Caco-2 (cell line): ENCODE results near the gene PAM. TPM values are rescaled to one million over a fixed set of nuclear protein-coding genes. Genes with fewer than 3 reads are reported as not detected.

ENCODE experiments used
- BruUV-seq: library from RNA; stranded (reverse); fragments of 400-500 nt; replicated peaks from 2 replicates; lab custom pipeline; 2021; lab: Mats Ljungman, UMichigan
- CTCF ChIA-PET: fragments of 300-600 bp; sonication (Branson Sonifier 250); formaldehyde crosslinking; loops from one replicate; lab custom pipeline; 2022; ENCODE audit warnings: antibody characterized with exemption; lab: Charles Lee
- POLR2A ChIA-PET: fragments of 300-600 bp; sonication (Branson Sonifier 250); formaldehyde crosslinking; loops from one replicate; lab custom pipeline; 2022; ENCODE audit warnings: antibody characterized with exemption; lab: Charles Lee
- DNase-seq, 2 experiments: peaks; one replicate each; pipeline versions ENCODE4 v3.0.0 to v3.0.0-alpha.2; 2020 to 2022
- H3K27me3 ChIP-seq: replicated peaks from 2 replicates; pipeline ENCODE4 v1.6.0; 2011; ENCODE audit warnings: low read length; ENCODE audit not compliant: control insufficient read depth, insufficient read depth
- H3K36me3 ChIP-seq: 2 replicates; pipeline ENCODE4 v1.5.1; 2011; ENCODE audit warnings: low read length; ENCODE audit not compliant: control insufficient read depth, insufficient read depth
- H3K4me1 ChIP-seq: fragments of 250-450 bp; sonication (Bioruptor Pico); 2 replicates; pipeline ENCODE4 v1.5.1; 2020; ENCODE audit warnings: mild to moderate bottlenecking
- H3K4me3 ChIP-seq: 2 replicates; pipeline ENCODE4 v1.5.1; 2011; ENCODE audit warnings: low read depth, mild to moderate bottlenecking, control low read depth, low read length
- H3K9me3 ChIP-seq: fragments of 250-450 bp; sonication (Bioruptor Pico); 2 replicates; pipeline ENCODE4 v1.5.1; 2020; ENCODE audit warnings: mild to moderate bottlenecking, moderate library complexity
- H3K27ac Mint-ChIP-seq: one replicate; pipeline ENCODE4 v1.8.0; 2022; ENCODE audit warnings: mixed read lengths; ENCODE audit not compliant: unreplicated experiment
- H3K27me3 Mint-ChIP-seq: one replicate; pipeline ENCODE4 v1.8.0; 2022; ENCODE audit warnings: mixed read lengths; ENCODE audit not compliant: insufficient read depth, unreplicated experiment
- H3K36me3 Mint-ChIP-seq: one replicate; pipeline ENCODE4 v1.8.0; 2022; ENCODE audit warnings: mild to moderate bottlenecking, mixed read lengths; ENCODE audit not compliant: insufficient read depth, unreplicated experiment
- H3K4me1 Mint-ChIP-seq: one replicate; pipeline ENCODE4 v1.8.0; 2022; ENCODE audit warnings: low read depth, mixed read lengths; ENCODE audit not compliant: unreplicated experiment
- H3K4me3 Mint-ChIP-seq: one replicate; pipeline ENCODE4 v1.8.0; 2022; ENCODE audit warnings: mild to moderate bottlenecking, moderate library complexity, mixed read lengths; ENCODE audit not compliant: unreplicated experiment
- H3K9me3 Mint-ChIP-seq: one replicate; pipeline ENCODE4 v1.8.0; 2022; ENCODE audit warnings: mixed read lengths; ENCODE audit not compliant: unreplicated experiment
- CTCF ChIP-seq, 2 experiments: fragments of 200-600 bp in 1 of 2; IDR thresholded peaks; 1 replicate in 1 of 2; 2 replicates in 1 of 2; pipeline versions ENCODE4 v1.5.1 to v1.8.0; 2011 to 2022; ENCODE audit warnings: antibody characterized with exemption in 1 of 2, control low read depth in 1 of 2, inconsistent platforms in 1 of 2, low read depth in 1 of 2, low read length in 1 of 2, mild to moderate bottlenecking in 1 of 2, moderate library complexity in 1 of 2; ENCODE audit not compliant: insufficient read depth in 1 of 2, severe bottlenecking in 1 of 2, unreplicated experiment in 1 of 2
- intact Hi-C: fragments of 100-400 bp; cut with micrococcal nuclease; formaldehyde crosslinking; loops from one replicate; pipeline ENCODE4 v1.10.0; 2022; ENCODE audit not compliant: unreplicated experiment
- total RNA-seq: library from RNA; stranded (reverse); gene quantifications from 2 replicates; pipeline ENCODE4 v1.2.3, GENCODE V29; 2022

PAM gene
- total RNA-seq, 1 experiment from 2014 or later, result 48.0 TPM

- ChIA-PET POLR2A (no interaction called here), CTCF (no interaction called here)
- Mint-ChIP-seq H3K4me3 (no peak overlapping the region), H3K27ac (no peak overlapping the region), H3K27me3 (no peaks in the 10 kb centered on the region), H3K4me1 (no peaks in the 10 kb centered on the region), H3K36me3 (peaks cover 6% of the 10 kb centered on the region), H3K9me3 (no peaks in the 10 kb centered on the region)
- Histone ChIP-seq H3K9me3 (no peaks in the 10 kb centered on the region), H3K4me1 (no peaks in the 10 kb centered on the region), H3K4me3 (no peak overlapping the region), H3K36me3 (no peaks in the 10 kb centered on the region), H3K27me3 (no peaks in the 10 kb centered on the region)
- TF ChIP-seq CTCF (IDR thresholded peaks at IDR 0.05; ENCODE audit: insufficient read depth in 1 of 2, low read depth in 1 of 2, low read length in 1 of 2, severe bottlenecking in 1 of 2, unreplicated experiment in 1 of 2), result no peak
- BruUV-seq, result no TSS peak
- DNase-seq, result no peak
- intact Hi-C loops, result no loop called here
These were observed 101.3 kb downstream of the PAM start for GRCh38 chr5:102856389-102856777.

- intact Hi-C loops, result no loop called here
- H3K4me3 ChIP-seq, result no peak overlapping the region
- TF ChIP-seq CTCF (IDR thresholded peaks at IDR 0.05; ENCODE audit: insufficient read depth in 1 of 2, low read depth in 1 of 2, low read length in 1 of 2, severe bottlenecking in 1 of 2, unreplicated experiment in 1 of 2), result no peak
- H3K27ac Mint-ChIP-seq, result no peak overlapping the region
- no peaks in the 10 kb centered on the region for H3K27me3 Mint-ChIP-seq
- no TSS peak for BruUV-seq
- no peaks in the 10 kb centered on the region for H3K36me3 ChIP-seq
- no peaks in the 10 kb centered on the region for H3K27me3 ChIP-seq
- ChIA-PET POLR2A (no interaction called here), CTCF (no interaction called here)
- H3K4me3 Mint-ChIP-seq, result no peak overlapping the region
- DNase-seq, result no peak
- no peaks in the 10 kb centered on the region for H3K4me1 ChIP-seq
- H3K36me3 Mint-ChIP-seq, result peaks cover 6% of the 10 kb centered on the region
- H3K9me3 ChIP-seq, result no peaks in the 10 kb centered on the region
- no peaks in the 10 kb centered on the region for H3K4me1 Mint-ChIP-seq
- H3K9me3 Mint-ChIP-seq, result no peaks in the 10 kb centered on the region
These were observed 102.1 kb downstream of the PAM start for GRCh38 chr5:102857076-102857818.

GRCh38 chr5:102858221-102858620, 103.1 kb downstream of the PAM start:
- H3K4me3 Mint-ChIP-seq, result no peak overlapping the region
- Histone ChIP-seq H3K4me1 (no peaks in the 10 kb centered on the region), H3K9me3 (no peaks in the 10 kb centered on the region), H3K4me3 (no peak overlapping the region), H3K36me3 (no peaks in the 10 kb centered on the region), H3K27me3 (no peaks in the 10 kb centered on the region)
- no TSS peak for BruUV-seq
- H3K36me3 Mint-ChIP-seq, result peaks cover 6% of the 10 kb centered on the region
- CTCF ChIA-PET, result no interaction called here
- intact Hi-C loops, result no loop called here
- DNase-seq, result no peak
- H3K9me3 Mint-ChIP-seq, result no peaks in the 10 kb centered on the region
- POLR2A ChIA-PET, result no interaction called here
- no peaks in the 10 kb centered on the region for H3K4me1 Mint-ChIP-seq
- TF ChIP-seq CTCF (IDR thresholded peaks at IDR 0.05; ENCODE audit: insufficient read depth in 1 of 2, low read depth in 1 of 2, low read length in 1 of 2, severe bottlenecking in 1 of 2, unreplicated experiment in 1 of 2), result no peak
- no peaks in the 10 kb centered on the region for H3K27me3 Mint-ChIP-seq
- no peak overlapping the region for H3K27ac Mint-ChIP-seq
